PC-9 (cell line): Measurements from ENCODE around the gene SYT3. TPM values are rescaled to one million over a fixed set of nuclear protein-coding genes. Genes with fewer than 3 reads are reported as not detected.
"Not testable (repeated sequence)": the region's sequence is repeated elsewhere in the genome, so short reads cannot be mapped to it uniquely, and the experiment has no call there.

ENCODE experiments used
- BruUV-seq: library from RNA; stranded (reverse); fragments of 400-500 nt; replicated peaks from 2 replicates; lab custom pipeline; 2021; lab: Mats Ljungman, UMichigan
- CTCF ChIA-PET: fragments of 300-600 bp; sonication (Branson Sonifier 250); formaldehyde crosslinking; loops from one replicate; lab custom pipeline; 2022; ENCODE audit warnings: antibody characterized with exemption; lab: Charles Lee
- POLR2A ChIA-PET: fragments of 300-600 bp; sonication (Branson Sonifier 250); formaldehyde crosslinking; loops from one replicate; lab custom pipeline; 2022; ENCODE audit warnings: antibody characterized with exemption; ENCODE audit not compliant: unreplicated experiment; lab: Charles Lee
- DNase-seq, 2 experiments: peaks; one replicate each; pipeline versions ENCODE4 v3.0.0 to v3.0.0-alpha.2; 2015 to 2022; ENCODE audit warnings: mixed read lengths in 1 of 2
- H2AFZ ChIP-seq: fragments of 200-600 bp; sonication (generic); 2 replicates; pipeline ENCODE4 v1.8.1; 2017; ENCODE audit warnings: antibody characterized with exemption
- H3F3A ChIP-seq: fragments of 200-600 bp; sonication (generic); 2 replicates; pipeline ENCODE4 v1.8.1; 2017; ENCODE audit warnings: antibody characterized with exemption, mild to moderate bottlenecking, low read depth; ENCODE audit not compliant: insufficient read depth
- H3K27ac ChIP-seq: fragments of 200-600 bp; sonication (generic); 2 replicates; pipeline ENCODE4 v1.6.1; 2016; ENCODE audit warnings: mixed run types
- H3K27me3 ChIP-seq: fragments of 200-600 bp; sonication (generic); 2 replicates; pipeline ENCODE4 v1.6.1; 2016; ENCODE audit warnings: low read depth, mixed run types; ENCODE audit not compliant: insufficient read depth
- H3K36me3 ChIP-seq: fragments of 200-600 bp; sonication (generic); 2 replicates; pipeline ENCODE4 v1.6.1; 2016; ENCODE audit warnings: low read depth, mixed run types
- H3K4me1 ChIP-seq: fragments of 200-600 bp; sonication (generic); replicated peaks from 2 replicates; pipeline ENCODE4 v1.6.1; 2016; ENCODE audit warnings: mixed run types; ENCODE audit not compliant: insufficient read depth
- H3K4me2 ChIP-seq: fragments of 200-600 bp; sonication (generic); 2 replicates; pipeline ENCODE4 v1.6.1; 2017; ENCODE audit warnings: mixed run types
- H3K4me3 ChIP-seq: fragments of 200-600 bp; sonication (generic); 2 replicates; pipeline ENCODE4 v1.6.1; 2016; ENCODE audit warnings: mixed run types
- H3K79me2 ChIP-seq: fragments of 200-600 bp; sonication (generic); 2 replicates; pipeline ENCODE4 v1.6.1; 2017; ENCODE audit warnings: low read depth, mixed run types
- H3K9me2 ChIP-seq: fragments of 200-600 bp; sonication (generic); 2 replicates; pipeline ENCODE4 v1.8.1; 2017; ENCODE audit warnings: mild to moderate bottlenecking; ENCODE audit not compliant: insufficient read depth
- H3K9me3 ChIP-seq: fragments of 200-600 bp; sonication (generic); 2 replicates; pipeline ENCODE4 v1.8.1; 2016; ENCODE audit warnings: low read depth; ENCODE audit not compliant: insufficient read depth
- H4K20me1 ChIP-seq: fragments of 200-600 bp; sonication (generic); 2 replicates; pipeline ENCODE4 v1.8.1; 2017; ENCODE audit not compliant: insufficient read depth
- CTCF ChIP-seq: fragments of 200-600 bp; sonication (generic); conservative IDR thresholded peaks from 2 replicates; pipeline ENCODE4 v1.6.1; 2017; ENCODE audit warnings: mixed run types, antibody characterized with exemption, mild to moderate bottlenecking, moderate library complexity
- EZH2 ChIP-seq: fragments of 200-600 bp; sonication (generic); IDR thresholded peaks from 2 replicates; pipeline ENCODE4 v1.8.0; 2017; ENCODE audit warnings: antibody characterized with exemption, low read depth
- intact Hi-C: fragments of 100-400 bp; cut with micrococcal nuclease; formaldehyde crosslinking; loops from one replicate; pipeline ENCODE4 v1.10.0; 2022; ENCODE audit not compliant: unreplicated experiment
- total RNA-seq: library from RNA; stranded (reverse); gene quantifications from 2 replicates; pipeline ENCODE4 v1.2.3, GENCODE V29; 2021

SYT3 gene
- total RNA-seq, 1 experiment from 2014 or later = not detected

- H3K9me3 ChIP-seq, H3K4me3 ChIP-seq, H3K4me1 ChIP-seq, POLR2A ChIA-PET, CTCF ChIA-PET, H3K9me2 ChIP-seq, H3K27ac ChIP-seq, H3K4me2 ChIP-seq, H3K79me2 ChIP-seq, H3F3A ChIP-seq, DNase-seq, H3K36me3 ChIP-seq, BruUV-seq, H2AFZ ChIP-seq, intact Hi-C loops, H4K20me1 ChIP-seq: not testable (repeated sequence)
- TF ChIP-seq CTCF = peak; percentile 47; the same call in 1 of the 2 replicates
- H3K27me3 ChIP-seq = peaks cover 39% of the 10 kb centered on the region
Measured at GRCh38 chr19:50604264-50605073, 35.2 kb downstream of the SYT3 start.

- no peaks in the 10 kb centered on the region for H4K20me1 ChIP-seq
- no peak overlapping the region for H3K4me2 ChIP-seq
- intact Hi-C loops = no loop called here
- no TSS peak for BruUV-seq
- no peaks in the 10 kb centered on the region for H3K36me3 ChIP-seq
- H3K4me1 ChIP-seq = no peaks in the 10 kb centered on the region
- DNase-seq = no peak
- ChIA-PET POLR2A (no interaction called here), CTCF (no interaction called here)
- TF ChIP-seq CTCF = no peak
- TF ChIP-seq EZH2 = no peak
- H3F3A ChIP-seq = no peaks in the 10 kb centered on the region
- no peak overlapping the region for H3K4me3 ChIP-seq
- no peak overlapping the region for H2AFZ ChIP-seq
- H3K9me3 ChIP-seq = no peaks in the 10 kb centered on the region
- peaks cover 50% of the 10 kb centered on the region for H3K27me3 ChIP-seq
- no peak overlapping the region for H3K27ac ChIP-seq
- H3K9me2 ChIP-seq = no peaks in the 10 kb centered on the region
- H3K79me2 ChIP-seq = no peaks in the 10 kb centered on the region
Measured at GRCh38 chr19:50602935-50603334, 36.7 kb downstream of the SYT3 start.

DNA sequence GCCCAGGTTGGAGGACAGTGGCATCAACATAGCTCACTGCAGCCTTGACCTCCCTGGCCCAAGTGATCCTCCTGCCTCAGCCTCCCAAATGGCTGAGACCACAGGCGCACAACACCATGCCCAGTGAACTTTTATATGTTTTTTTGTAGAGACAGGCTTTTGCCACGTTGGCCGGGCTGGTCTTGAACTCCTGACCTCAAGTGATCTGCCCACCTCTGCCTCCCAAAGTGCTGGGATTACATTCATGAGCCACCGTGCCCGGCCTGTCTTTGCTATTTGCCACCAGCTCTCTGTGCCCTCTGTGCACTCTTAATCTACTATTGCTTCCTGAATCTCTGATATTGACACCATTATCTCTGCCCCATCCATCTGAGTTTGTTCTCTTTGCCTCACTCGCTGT lies 37.2 kb downstream of the SYT3 start:
- H3K27ac ChIP-seq = no peak overlapping the region
- no peak for DNase-seq
- H3K4me3 ChIP-seq = no peak overlapping the region
- no peaks in the 10 kb centered on the region for H3K9me3 ChIP-seq
- H2AFZ ChIP-seq = no peak overlapping the region
- intact Hi-C loops = no loop called here
- ChIA-PET POLR2A (no interaction called here), CTCF (no interaction called here)
- no peaks in the 10 kb centered on the region for H3K4me1 ChIP-seq
- no peaks in the 10 kb centered on the region for H3F3A ChIP-seq
- H3K36me3 ChIP-seq = no peaks in the 10 kb centered on the region
- H3K4me2 ChIP-seq = no peak overlapping the region
- no peaks in the 10 kb centered on the region for H4K20me1 ChIP-seq
- H3K27me3 ChIP-seq = peaks cover 55% of the 10 kb centered on the region
- no peak for TF ChIP-seq EZH2
- no peak for TF ChIP-seq CTCF
- no TSS peak for BruUV-seq
- no peaks in the 10 kb centered on the region for H3K79me2 ChIP-seq
- no peaks in the 10 kb centered on the region for H3K9me2 ChIP-seq
